LNCAP (cell line): ENCODE measurements around the gene HBZ.
A peak's percentile ranks its signal among the peaks of the same experiment; 100 is the strongest.

Experiments used
- TF ChIP-seq, protein P1 (sequence below): fragments of 450-650 bp; IDR thresholded peaks from 2 replicates; pipeline ENCODE4 v1.5.1; 2017; ENCODE audit warnings: mild to moderate bottlenecking

HBZ gene

DNA sequence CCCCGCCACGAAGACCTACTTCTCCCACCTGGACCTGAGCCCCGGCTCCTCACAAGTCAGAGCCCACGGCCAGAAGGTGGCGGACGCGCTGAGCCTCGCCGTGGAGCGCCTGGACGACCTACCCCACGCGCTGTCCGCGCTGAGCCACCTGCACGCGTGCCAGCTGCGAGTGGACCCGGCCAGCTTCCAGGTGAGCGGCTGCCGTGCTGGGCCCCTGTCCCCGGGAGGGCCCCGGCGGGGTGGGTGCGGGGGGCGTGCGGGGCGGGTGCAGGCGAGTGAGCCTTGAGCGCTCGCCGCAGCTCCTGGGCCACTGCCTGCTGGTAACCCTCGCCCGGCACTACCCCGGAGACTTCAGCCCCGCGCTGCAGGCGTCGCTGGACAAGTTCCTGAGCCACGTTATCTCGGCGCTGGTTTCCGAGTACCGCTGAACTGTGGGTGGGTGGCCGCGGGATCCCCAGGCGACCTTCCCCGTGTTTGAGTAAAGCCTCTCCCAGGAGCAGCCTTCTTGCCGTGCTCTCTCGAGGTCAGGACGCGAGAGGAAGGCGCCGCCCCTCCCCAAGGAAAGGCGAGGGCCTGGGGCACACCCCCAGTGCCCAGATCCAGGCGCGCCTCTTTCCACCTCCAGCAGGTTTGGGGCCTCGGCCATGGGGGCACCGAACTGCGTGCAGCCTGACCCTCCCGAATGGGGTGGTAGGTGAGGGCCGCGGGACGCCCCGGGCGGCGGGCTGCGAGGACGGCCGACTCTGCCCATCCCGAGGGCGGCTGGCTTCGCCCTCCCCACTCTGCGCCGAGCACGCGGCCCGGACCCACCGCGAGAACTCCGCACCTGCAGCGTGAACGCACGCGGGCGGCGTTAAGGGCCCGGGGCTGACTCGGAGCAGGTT lies 28.5 kb downstream of the HBZ start:
- TF ChIP-seq, protein P1, sequence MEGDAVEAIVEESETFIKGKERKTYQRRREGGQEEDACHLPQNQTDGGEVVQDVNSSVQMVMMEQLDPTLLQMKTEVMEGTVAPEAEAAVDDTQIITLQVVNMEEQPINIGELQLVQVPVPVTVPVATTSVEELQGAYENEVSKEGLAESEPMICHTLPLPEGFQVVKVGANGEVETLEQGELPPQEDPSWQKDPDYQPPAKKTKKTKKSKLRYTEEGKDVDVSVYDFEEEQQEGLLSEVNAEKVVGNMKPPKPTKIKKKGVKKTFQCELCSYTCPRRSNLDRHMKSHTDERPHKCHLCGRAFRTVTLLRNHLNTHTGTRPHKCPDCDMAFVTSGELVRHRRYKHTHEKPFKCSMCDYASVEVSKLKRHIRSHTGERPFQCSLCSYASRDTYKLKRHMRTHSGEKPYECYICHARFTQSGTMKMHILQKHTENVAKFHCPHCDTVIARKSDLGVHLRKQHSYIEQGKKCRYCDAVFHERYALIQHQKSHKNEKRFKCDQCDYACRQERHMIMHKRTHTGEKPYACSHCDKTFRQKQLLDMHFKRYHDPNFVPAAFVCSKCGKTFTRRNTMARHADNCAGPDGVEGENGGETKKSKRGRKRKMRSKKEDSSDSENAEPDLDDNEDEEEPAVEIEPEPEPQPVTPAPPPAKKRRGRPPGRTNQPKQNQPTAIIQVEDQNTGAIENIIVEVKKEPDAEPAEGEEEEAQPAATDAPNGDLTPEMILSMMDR = no peak

DNA sequence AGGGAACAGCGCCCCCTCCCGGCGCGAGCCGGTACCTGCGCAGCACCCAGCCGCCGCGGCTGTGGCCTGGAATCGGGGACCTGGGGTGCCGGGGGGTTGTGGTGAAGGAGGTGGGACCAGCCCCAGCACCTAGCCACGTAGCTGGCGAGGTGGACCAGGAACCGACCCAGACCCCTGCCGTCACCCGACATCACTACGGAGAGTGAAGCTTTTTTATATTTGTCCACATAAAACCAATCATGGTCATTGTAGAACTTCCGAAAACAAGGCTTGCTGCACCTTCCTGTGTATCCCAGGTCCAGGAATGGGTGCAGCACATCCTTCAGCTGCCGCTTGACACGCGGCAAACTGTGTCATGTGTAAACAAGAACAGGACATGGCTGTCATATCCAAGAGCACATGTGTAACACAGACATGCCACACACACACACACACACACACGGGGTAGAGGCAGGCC lies 29.1 kb downstream of the HBZ start:
- TF ChIP-seq, protein P1 = peak; percentile 97

DNA sequence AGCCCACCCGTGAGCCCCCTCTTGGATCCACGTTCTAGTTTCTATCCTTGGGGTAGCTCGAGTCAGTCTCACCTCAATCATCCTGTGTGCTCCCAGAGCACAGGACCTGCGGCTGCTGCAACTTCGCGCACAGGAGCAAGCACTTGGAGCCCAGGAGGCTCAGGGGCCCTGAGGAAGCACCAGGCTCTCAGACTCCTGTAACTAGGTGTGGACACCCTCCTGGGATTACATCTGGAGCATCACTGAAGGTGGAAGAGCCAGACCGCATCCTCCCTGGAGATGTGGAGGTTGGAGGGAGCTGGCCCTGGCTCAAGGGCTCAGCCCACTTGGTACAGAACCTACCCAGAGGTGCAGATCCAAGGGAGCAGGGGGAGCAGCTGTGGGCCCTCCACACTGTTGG lies 30.6 kb downstream of the HBZ start:
- TF ChIP-seq, protein P1 = no peak

DNA sequence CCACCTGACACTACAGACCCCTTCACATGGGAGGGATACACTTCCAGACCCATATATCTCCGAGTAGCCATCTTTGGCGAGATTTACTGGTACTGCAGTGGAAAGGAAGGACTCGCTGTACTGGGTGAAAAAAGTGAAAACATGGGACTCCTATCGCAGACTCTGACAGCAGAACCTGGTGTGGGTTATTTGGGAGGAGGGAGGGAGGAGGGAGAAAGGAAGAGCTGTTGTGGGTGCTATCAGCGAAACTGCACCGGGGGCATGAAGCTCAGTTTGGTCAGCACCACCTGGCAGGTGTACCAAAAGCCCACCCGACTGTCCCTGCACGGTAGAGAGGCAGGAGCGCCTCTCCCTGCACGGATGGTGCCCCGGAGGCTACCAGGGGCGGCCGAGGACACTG lies 32.8 kb downstream of the HBZ start:
- TF ChIP-seq, protein P1 = no peak

DNA sequence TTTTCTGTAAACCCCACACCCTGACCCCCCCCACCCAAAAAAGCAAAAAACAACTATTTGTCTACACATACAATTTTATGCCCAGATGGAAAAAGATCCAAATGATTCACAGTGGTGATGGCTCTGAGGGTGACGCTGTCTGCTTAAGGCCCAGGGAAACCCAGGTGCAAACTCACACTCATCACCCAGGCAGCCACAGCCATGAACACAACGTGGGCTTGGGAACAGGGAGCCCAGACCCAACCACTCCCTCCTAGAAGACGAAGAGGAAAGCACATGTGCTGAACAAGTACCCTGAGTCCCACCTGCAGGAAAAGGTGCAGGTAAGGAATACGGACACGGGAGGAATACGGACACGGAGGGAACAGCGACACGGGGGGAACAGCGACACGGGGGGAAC lies 33.2 kb downstream of the HBZ start:
- TF ChIP-seq, protein P1 = no peak

DNA sequence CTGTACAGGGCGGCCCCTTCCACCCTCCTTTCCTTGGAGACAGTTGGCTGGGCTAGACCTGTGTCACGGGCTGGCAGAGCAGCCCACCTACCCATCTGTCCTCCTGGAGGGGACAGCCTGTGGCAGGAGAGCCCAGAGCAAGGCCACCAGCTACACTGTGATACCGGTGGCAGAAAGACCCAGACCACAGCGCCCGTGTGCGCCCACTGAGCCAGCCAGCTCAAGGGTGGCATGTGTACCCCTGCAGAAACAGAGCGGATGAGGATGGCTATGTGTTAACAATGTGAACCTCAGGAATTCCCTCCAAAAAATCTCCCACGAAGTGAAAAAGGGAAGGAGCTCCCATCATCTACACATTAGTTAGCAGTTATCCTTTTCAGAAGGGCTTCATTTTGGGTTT lies 34.9 kb downstream of the HBZ start:
- TF ChIP-seq, protein P1 = no peak

DNA sequence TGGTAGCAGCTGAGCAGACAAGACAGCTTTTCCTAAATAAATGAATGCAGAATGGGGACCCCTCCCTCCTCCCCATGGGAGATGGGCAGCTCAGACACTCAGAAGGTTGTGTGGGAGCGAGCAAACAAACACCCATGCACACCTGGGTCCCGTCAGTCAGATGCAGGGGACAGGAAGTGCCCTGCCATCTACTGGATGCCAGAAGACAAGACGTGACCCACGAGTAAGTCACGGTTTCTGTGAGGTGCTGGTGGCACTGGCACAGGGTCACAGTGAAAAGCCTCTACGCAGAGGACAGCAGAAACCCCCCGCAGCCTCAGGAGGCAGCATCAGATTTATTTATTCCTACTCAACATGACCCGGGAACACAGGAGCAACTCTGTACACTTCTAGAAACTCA lies 36.2 kb downstream of the HBZ start:
- TF ChIP-seq, protein P1 = 0 out of 2 replicates have a peak, but pooled peaks have one; percentile 27
